GM18498 (cell line): ENCODE data around the gene IRAK2.

Experiments
- ATAC-seq: cut with Tn5 transposase; IDR thresholded peaks from one replicate; pipeline ENCODE4 v1.9.1; 2021; ENCODE audit warnings: mild to moderate bottlenecking, moderate library complexity; ENCODE audit not compliant: unreplicated experiment

IRAK2 gene

GRCh38 chr3:10279384-10280176 lies 114.9 kb downstream of the IRAK2 start:
- ATAC-seq, result no peak

DNA sequence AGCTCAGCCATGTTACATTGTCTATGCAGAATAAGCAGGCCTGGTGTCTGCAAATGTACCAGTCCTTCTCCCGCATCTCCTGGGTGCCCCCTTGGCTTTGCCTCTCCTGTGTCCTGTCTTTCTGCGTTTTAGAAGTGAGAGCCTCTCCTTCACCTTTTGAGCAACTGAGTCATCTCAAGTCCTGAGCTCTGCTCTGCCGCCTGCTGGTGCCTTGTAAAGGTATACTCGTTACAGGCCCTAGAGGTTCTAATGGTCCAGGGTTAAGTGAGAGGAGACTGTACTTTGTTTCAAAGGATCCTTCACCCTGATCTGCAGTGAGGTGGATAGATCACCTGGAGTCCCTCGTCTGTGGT lies 115.4 kb downstream of the IRAK2 start:
- ATAC-seq, result no peak

DNA sequence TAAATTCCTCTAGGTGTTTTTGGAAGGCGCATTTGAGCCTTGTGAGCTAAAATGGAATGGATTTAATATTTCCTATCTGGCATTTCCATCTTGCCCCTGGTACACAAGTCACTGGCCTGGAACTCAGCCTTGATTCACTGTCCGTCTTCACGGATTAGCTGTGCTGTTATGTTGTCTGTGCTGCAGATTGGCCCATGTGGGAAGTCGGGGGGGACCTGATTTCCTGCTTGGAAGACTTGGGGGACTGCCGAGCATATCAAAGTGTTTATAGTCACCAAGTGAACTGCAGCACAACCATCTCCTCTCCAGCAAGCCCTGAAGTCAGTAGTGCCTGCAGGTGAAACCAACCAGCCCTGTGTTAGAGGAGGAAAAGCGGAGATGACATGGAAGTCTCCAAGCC lies 115.9 kb downstream of the IRAK2 start:
- ATAC-seq, result no peak

DNA sequence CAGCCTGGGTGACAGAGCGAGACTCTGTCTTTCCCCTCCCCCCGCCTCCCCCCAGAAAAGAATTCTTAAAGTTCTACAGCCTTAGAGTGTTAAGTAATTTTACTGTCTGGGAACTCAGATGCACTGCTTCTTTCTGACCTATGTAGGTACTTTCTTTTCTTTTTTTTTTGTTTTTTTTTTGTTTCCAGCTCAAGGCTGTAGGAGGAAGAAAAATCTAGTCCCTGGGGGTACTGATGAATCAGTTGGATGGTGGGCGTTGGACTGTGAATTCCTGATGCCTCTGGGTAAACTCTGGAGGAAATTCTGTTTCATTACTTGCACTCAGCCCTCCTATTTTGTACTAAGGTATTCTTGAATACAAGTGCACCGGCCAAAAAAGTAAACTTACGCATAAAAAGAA lies 117.2 kb downstream of the IRAK2 start:
- ATAC-seq, result no peak

DNA sequence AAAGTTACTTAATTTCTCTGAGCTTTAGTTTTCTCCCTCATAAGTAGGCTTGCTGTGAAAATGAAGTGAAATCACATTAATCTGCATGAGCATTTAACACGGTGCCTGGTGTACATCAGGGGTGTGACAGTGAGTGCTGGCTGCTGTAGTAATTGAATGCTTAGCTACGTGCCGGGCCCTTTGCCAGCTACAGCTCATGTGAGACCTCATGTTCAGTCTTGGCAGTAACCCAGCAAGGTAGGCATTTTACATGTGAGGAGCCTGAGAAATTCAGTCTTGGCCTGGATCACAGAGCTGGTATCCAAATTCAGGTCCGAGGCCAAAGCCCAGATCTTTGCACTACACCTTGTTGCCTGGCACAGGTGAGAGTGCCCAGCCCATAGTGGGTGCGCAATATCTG lies 118.9 kb downstream of the IRAK2 start:
- no peak for ATAC-seq

GRCh38 chr3:10284496-10284895 lies 119.8 kb downstream of the IRAK2 start:
- ATAC-seq, result no peak

DNA sequence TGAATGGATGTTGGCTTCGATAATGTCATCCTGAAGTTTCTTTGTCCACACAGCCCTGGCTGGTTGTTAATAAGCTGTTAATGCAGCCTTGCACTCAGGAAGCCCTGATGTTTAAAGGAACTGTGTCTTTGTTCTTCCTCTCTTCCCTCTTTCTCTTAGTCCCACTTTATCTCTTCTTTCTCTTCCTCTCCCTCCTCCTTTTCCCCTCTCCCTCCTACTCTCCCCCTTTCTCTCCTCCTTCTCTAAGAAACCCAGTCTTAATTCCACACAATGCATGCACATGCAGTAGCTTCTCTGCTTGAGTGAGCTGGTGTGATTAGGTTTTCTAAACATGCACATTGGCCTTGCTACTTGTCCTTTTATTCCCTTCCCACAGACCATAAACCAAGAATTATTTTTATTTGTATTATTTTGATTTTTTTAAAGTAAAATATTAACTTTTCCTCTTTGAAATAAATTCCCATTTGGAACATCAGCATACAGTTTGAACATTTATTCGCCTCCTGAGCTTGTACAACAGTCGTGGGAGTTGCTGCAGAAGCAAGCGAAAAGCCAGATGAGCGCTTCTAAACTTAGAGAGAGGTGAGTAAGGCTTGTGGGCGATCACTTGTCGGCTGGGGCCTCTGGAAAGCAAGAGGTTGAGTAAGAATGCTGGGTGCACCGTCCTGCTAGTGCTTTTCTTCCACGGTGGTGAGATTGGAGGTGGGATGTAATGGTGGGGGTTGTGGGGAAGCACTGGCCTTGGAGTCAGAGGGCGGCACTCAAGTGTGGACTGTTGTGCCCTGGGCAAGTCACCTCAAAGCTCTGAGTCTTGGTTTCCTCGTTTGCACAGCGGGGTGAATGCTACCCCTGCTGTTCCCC lies 120.8 kb downstream of the IRAK2 start:
- no peak for ATAC-seq

DNA sequence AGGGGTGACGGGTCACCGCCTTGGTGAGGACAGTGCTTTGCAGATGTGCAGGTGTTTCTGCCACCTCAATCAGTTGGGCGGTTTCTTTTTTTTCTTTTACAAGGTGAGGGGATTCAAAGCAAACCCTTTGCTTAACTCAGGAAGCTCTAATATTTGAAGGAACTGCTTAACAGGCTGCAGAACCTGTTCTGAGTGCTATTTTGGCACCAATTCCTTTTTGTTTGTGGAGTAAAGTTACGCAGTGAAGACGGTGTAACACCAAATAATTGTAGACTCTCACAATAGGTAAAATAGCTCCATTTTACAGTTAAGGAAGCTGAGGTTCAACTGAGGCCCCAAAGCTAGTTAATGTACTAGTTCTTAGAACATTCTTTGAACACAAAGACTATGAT lies 121.4 kb downstream of the IRAK2 start:
- no peak for ATAC-seq

- no peak for ATAC-seq
Measured at GRCh38 chr3:10286596-10287295, 122.0 kb downstream of the IRAK2 start.

DNA sequence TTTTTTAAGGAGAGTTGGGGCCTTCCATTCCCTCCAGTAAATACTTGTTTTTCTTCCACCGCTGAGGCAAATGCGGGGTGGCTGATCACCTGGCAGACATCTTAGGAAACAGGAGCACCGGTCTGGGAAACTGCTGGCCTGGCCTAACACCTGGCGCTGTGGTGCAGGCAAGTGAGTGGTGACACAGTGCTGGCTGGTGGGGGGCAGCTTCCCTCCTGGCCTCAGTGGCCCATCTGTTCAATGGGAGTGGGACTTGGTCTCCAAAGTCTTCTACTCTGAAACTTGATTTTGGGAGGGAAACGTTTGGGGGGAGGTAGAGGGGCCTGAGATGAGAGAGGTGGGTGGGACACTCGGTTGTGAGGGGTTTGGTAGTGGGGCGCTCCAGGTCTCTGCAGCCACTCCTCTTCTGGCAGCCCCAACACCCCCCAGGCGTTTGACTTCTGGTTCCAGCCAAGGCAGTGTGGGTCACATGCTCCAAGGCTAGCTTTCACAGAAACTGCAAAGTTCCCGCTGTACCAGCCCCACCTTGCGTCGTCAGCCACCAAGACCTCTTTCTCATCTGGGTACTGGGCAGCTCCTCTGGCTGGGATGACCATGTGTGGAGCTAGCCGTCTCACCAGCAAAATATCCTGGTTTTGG lies 123.3 kb downstream of the IRAK2 start:
- no peak for ATAC-seq

GRCh38 chr3:10288575-10288960 lies 123.8 kb downstream of the IRAK2 start:
- ATAC-seq, result no peak

GRCh38 chr3:10289077-10289476 lies 124.4 kb downstream of the IRAK2 start:
- ATAC-seq, result no peak

- no peak for ATAC-seq
Measured at GRCh38 chr3:10289787-10290355, 125.2 kb downstream of the IRAK2 start.

DNA sequence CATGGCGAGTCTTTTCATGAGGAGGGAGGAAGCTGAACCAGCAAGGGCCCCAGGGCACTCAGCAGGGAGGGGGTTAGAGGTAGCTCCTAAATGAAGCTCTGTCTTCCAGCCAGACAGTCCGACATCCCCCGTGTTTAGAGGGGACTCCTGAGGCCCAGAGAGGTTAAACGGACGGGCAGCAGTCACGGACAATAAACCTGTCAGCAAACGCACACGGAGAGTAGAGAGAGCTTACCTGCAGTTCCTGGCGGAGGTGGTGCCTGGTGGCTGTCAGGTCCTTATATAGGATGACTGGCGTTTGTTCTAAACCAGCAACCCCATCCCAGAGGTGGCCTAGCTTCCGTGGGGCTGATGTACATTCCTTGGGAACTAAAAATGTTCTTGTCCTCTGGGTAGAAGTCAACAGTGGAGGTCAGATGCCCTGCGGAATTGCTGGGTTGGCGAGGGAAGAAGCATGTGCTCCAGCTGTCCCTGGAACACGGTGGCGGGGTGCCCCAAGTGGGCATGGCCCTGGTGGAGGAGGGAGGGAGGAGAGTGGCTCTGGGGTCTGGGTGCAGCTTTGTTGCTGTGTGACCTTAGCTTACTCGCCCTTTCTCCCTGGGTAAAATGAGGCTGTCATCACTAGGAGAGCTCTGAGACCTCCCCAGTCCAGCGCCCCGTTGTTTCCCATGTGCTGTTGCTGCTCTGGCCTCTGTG lies 125.9 kb downstream of the IRAK2 start:
- ATAC-seq, result no peak

- no peak for ATAC-seq
Measured at GRCh38 chr3:10291641-10292040, 126.9 kb downstream of the IRAK2 start.

DNA sequence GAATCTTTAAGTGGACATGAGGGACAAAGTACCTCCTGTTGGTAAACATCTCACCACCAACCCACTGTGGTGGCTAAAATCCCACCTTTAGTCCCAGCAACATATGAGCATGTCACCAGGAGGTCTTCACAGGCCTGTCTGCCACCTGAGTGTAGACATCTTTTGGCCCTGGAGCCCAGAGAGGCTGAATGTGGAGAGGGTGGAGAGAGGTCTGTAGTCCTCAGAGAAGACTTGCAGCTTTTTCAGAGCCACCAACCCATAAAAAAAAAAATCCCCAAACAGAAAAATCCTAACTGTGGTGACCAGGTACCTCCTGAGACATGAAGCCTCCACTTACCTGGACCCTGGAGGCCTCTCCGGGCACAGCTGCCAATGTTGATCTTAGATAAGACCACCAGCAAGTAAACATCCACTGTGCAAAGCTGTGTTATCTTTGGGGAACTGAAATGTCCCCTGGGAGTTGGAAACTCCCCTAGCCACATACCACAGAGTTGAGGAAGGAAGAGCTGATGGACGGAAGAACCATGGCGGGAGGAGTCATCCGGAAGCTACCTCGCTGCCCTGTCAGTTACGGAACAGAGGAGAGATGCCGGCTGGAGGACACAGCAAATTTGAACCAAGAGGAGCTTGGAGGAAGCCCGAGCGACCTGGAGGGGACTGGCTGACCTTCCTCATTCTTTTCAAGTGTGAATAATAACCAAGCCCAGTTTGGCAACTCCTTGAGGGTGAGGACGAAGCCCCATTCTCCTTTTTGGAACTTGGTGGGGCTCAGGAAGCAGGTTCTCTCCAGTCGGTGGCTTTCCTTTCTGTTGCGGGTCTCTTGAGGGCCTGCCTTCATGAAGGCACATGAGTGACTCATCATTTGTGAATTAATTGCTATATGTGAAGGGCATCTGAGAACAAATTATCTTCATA lies 128.0 kb downstream of the IRAK2 start, which contains the start of gene GHRL:
TSS of gene GHRL (minus strand) at position 443 of the 915 bp plus-strand sequence. CDS start 2,767 bp downstream, outside the sequence.
- ATAC-seq, result peak; percentile 73
